GM19035 (cell line): ENCODE measurements around the gene PNCK.

Source experiments
- ATAC-seq: cut with Tn5 transposase; IDR thresholded peaks from one replicate; pipeline ENCODE4 v1.9.1; 2021; ENCODE audit not compliant: unreplicated experiment

Gene PNCK

GRCh38 chrX:153662266-153662665 is 11.3 kb downstream of the PNCK start:
- no peak for ATAC-seq

GRCh38 chrX:153659268-153659667 is 14.3 kb downstream of the PNCK start:
- no peak for ATAC-seq

DNA sequence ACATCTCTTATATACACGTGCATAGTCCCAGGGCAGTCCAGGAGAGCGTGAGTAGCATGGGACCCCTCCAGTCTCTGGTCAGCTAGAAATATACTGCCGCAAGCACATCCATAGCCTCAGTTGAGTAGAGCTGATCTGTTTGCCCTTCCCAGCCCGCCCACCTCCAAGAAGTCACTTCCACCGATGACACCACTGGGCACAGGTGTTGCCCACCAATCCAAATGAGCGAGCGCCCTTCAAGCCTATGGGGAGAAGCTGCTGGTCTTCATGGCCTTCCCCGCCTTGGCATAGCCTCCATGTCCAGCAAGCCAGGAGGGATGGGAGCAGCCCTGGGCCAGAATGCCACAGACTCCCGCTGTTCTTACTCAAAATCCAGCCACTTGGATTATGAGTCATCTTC is 16.5 kb downstream of the PNCK start:
- no peak for ATAC-seq

- no peak for ATAC-seq
These were observed 20.1 kb downstream of the PNCK start for GRCh38 chrX:153653556-153653955.

GRCh38 chrX:153651540-153652079 is 22.0 kb downstream of the PNCK start:
- ATAC-seq = no peak

- ATAC-seq = no peak
These were observed 22.7 kb downstream of the PNCK start for GRCh38 chrX:153650959-153651358.

DNA sequence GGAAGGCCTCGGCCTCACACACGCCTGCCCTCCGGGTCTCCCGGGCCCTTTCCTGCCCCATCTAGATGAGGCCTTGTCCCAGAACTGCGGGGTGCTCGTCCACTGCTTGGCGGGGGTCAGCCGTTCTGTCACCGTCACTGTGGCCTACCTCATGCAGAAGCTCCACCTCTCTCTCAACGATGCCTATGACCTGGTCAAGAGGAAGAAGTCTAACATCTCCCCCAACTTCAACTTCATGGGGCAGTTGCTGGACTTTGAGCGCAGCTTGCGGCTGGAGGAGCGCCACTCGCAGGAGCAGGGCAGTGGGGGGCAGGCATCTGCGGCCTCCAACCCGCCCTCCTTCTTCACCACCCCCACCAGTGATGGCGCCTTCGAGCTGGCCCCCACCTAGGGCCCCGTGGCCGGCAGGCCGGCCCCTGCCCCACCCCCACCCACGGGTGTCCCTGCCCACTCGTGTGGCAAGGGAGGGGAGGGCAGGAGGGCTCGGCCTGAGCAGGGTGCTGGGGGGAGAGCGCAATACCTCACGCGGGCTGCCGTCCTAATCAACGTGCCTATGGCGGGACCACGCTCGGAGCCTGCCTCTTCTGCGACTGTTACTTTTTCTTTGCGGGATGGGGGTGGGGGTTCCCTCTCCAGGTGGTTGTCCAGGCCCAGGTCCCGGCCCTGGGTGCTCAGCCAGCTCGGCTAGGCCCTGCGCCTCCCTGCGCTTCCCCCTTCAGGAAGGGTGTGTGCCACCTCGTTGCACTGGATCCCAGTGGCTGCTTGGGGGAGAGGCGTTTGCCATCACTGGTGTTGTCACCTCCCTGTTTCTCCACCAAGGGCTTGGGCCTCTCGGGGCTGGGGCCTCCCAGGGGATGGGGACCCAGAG is 23.5 kb downstream of the PNCK start:
- no peak for ATAC-seq

DNA sequence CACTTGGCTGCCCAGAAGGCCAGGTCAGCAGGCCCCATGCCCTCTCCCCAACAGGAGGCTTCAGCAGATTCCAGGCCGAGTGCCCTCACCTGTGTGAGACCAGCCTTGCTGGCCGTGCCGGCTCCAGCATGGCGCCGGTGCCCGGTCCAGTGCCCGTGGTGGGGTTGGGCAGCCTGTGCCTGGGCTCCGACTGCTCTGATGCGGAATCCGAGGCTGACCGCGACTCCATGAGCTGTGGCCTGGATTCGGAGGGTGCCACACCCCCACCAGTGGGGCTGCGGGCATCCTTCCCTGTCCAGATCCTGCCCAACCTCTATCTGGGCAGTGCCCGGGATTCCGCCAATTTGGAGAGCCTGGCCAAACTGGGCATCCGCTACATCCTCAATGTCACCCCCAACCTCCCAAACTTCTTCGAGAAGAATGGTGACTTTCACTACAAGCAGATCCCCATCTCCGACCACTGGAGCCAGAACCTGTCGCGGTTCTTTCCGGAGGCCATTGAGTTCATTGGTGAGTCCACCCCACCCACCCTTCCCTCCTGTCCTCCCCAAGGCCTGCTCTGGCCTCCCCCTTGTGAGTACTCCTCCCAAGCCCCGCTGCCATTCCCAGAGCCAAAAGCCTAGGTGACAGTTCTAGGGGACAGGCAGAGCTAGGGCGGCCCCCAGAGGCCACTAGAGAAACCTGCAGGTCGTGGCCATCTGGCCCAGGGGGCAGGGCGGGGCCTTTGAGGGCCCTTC is 24.3 kb downstream of the PNCK start:
- ATAC-seq = no peak

- ATAC-seq = no peak
These were observed 25.0 kb downstream of the PNCK start for GRCh38 chrX:153648358-153649177.

DNA sequence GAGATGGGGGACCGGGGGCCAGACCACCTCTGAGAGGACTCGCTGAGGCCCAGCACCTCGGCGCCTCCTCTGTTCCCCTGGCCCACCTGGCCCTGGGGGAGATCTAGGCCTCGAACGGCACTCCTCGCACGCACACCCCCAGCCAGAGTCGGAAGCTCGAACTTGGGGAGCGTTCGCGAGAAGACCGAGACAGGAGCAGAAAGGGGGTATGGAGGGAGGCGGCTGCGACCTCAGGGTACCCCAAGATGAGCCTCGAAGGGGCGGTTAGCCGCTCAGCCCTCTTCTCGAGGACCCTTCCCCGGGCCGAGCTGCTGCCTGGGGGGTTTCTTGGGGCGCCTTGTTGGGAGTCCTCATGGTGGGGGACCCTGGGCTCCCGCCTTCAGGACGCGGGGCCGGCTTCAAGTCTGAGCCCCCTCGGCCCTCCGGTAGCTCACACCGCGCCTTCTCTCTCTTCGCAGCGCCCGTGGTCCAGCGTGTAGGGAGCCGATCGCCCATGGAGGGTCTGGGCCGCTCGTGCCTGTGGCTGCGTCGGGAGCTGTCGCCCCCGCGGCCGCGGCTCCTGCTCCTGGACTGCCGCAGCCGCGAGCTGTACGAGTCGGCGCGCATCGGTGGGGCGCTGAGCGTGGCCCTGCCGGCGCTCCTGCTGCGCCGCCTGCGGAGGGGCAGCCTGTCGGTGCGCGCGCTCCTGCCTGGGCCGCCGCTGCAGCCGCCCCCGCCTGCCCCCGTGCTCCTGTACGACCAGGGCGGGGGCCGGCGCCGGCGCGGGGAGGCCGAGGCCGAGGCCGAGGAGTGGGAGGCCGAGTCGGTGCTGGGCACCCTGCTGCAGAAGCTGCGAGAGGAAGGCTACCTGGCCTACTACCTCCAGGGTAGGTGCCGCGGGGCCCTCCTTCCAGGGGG is 25.9 kb downstream of the PNCK start:
- no peak for ATAC-seq

DNA sequence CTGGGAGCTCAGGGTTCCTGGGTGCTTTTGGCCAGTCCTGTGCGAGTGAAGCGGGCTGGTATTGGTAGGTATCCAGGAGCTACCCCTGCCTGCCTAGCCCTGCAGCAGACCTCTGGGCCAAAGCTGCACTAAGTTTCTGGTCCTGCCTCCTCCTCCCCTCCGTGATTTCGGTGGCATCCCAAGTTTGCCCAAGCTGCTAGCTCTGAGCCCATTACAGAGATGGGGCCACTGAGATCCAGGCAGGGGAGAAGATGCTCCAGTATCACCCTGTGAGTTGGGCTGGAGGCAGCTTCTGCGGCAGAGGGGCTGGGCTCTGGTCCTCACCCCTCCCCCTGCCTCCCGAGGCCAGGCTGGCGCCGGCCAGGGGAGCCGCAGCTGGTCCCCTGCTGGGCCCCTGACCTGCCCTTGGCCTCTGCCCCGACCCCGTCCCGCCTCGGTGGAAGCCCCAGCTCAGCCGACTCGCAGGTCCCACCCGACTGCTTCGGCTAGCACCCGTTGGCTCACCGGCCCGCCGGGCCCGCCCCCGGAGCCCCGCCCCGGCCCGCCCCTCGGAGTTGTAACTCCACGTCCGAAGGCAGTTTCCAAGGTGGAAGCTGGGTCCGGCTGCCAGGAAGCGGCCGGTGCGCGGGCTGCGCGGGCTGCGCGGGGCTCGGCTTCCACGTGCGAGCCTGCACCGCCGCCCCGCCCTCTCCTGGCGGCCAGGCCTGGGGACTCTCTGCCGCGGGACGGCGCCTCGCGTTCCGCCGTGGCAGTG is 26.8 kb downstream of the PNCK start, which contains the start of gene DUSP9:
DUSP9 (plus strand) TSS at position 584 of the 754 bp plus-strand sequence. CDS start 751 bp downstream, outside the sequence.
- no peak for ATAC-seq

GRCh38 chrX:153645921-153646488 is 27.6 kb downstream of the PNCK start:
- ATAC-seq = no peak

- ATAC-seq = no peak
These were observed 28.5 kb downstream of the PNCK start for GRCh38 chrX:153645151-153645550.

DNA sequence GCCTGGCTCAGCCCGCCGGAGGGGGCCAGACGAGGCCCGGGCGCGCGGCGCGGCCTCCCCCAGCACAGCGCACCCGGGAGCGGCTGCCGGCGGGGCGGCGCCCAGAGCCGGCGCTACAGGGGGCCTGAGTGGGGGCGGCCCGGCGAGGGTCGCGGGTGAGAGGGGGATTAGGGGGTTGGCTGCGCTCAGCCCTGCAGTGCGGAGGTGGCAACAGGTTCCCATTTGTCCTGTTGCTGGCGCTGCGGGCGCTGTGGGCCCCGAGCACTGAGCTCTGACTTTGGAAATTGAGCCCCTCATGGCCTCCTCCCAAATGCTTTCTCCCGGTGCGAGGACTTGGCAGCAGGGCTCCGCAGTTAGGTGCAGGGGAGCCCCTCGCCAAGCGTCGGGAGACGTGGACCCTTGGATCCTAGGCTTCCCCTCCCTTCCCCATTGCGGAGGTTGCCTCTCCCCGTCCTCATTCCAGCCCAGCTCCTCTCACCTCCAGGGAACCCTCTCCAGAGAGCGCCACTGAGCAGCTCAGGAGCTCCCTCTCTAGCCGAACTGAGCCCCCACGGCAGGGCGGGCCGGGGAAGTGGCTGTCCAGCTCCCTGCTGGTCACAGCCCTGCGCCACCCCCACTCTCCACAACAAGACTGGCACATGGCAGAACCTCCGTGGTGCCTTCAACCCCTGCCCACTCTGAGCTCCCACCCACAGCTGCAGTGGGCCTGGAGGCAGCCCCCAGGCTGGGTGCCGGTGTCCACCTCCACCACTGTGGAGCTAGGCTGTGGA is 29.1 kb downstream of the PNCK start:
- ATAC-seq = no peak

DNA sequence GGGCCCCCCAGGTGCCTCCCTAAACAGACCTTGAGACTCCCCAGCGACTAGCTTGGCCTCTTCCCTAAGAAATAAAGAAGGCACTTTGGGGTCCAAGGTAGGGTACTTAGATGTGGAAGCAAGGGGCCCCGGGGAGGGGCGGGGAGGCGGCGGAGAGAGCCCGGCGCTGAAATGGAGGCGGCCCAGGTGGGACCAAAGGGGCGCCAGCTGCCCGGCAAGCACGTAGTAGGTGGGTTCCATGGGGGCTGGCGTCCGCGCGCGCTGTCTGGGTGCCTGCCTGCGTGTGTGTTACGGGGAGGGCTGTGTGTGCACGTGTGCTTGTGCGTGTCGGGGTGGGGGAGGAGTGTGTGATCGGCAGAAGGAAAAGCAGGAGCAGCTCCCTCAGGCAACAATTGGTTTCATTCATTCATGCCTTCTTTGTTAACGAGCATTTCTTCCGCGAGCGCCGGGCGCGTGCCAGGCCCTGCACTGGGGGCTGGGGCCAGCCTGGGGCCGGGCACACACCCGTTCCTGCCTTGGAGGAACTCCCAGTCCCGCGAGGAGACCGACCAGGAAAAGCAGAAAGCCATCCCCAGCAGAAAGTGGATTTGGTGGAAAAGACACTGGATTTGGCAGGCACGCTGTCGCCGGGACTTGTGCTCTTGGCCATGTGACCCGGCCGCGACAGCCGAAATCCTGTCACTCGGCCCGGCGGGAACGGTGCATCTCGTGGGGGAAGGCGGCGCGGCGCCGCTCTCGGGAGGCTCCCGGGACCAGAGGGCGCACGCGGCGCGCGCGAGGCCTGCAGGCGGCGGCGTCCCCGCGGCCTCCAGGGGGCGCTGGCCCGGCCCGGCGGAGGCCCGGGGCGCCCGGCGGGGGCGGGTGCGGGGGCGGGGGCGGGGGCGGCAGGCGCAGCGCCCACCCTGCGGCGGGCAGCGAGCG is 29.9 kb downstream of the PNCK start:
- ATAC-seq = no peak

- no peak for ATAC-seq
These were observed 30.8 kb downstream of the PNCK start for GRCh38 chrX:153642655-153643430.
